Left lung (tissue), 10 donors: Measurements from ENCODE around the gene GIPR. TPM values are rescaled to one million over a fixed set of nuclear protein-coding genes. Genes with fewer than 3 reads are reported as not detected.
"Not testable (repeated sequence)": the region's sequence is repeated elsewhere in the genome, so short reads cannot be mapped to it uniquely, and the experiment has no call there.

ENCODE experiments used
- ATAC-seq: fragments of 200-7000 bp; cut with Tn5 transposase; one replicate; pipeline ENCODE4 v1.9.1; 2020; ENCODE audit warnings: moderate library complexity
- DNase-seq, 4 donors: peaks; one replicate each; pipeline ENCODE4 v3.0.0-alpha.2; 2013 to 2020
- H3K27ac ChIP-seq, 2 donors: fragments of 200-600 bp; sonication (generic) in 1 of 2; one replicate each; pipeline versions ENCODE4 v1.5.0 to v1.8.0; 2020 to 2021
- H3K27me3 ChIP-seq, 2 donors: fragments of 200-600 bp; sonication (generic) in 1 of 2; one replicate each; pipeline versions ENCODE4 v1.5.0 to v1.8.0; 2020 to 2021
- H3K36me3 ChIP-seq, 2 donors: fragments of 200-600 bp; sonication (generic) in 1 of 2; one replicate each; pipeline versions ENCODE4 v1.5.0 to v1.8.0; 2020 to 2021
- H3K4me1 ChIP-seq, 2 donors: fragments of 200-600 bp; one replicate each; pipeline ENCODE4 v1.8.0; 2021
- H3K4me3 ChIP-seq, 2 donors: fragments of 200-600 bp; sonication (generic) in 1 of 2; one replicate each; pipeline versions ENCODE4 v1.5.0 to v1.8.0; 2020 to 2021; ENCODE audit warnings: mild to moderate bottlenecking in 1 of 2
- H3K9me3 ChIP-seq, 2 donors: fragments of 200-600 bp; sonication (generic) in 1 of 2; one replicate each; pipeline versions ENCODE4 v1.5.0 to v1.8.0; 2020 to 2021
- intact Hi-C, 2 donors: fragments of 100-400 bp; cut with DNase I; formaldehyde crosslinking; loops; one replicate each; pipeline versions ENCODE4 v1.11.2 to v1.14.2; 2022
- polyA plus RNA-seq, 6 donors: library from polyadenylated mRNA; unstranded; fragments of 120-200 nt; gene quantifications; one replicate each; pipeline ENCODE4 v1.2.1, GENCODE V29; 2013; ENCODE audit not compliant: insufficient read length in 6 of 6
- total RNA-seq, 2 donors: library from RNA; stranded (reverse); fragmentation: NEBNext Ultra II Directional; extraction: Animal tissue kit (Norgen Biotek cat#: 25700); gene quantifications; one replicate each; pipeline ENCODE4 v1.2.1, GENCODE V29; 2021
- TF ChIP-seq, protein P1 (sequence below), 2 donors: fragments of 200-600 bp; sonication (generic) in 1 of 2; IDR thresholded peaks; one replicate each; pipeline versions ENCODE4 v1.5.0 to v1.8.0; 2021; ENCODE audit warnings: antibody characterized with exemption in 2 of 2
- donor health status: DM: no; HTN: yes; CAD: no.
- donor health status: DM: no; HTN: no; CAD: no.

Gene GIPR
- total and polyA plus RNA-seq, 8 donors: 2.8 to 9.7 (median 5.3) TPM

DNA sequence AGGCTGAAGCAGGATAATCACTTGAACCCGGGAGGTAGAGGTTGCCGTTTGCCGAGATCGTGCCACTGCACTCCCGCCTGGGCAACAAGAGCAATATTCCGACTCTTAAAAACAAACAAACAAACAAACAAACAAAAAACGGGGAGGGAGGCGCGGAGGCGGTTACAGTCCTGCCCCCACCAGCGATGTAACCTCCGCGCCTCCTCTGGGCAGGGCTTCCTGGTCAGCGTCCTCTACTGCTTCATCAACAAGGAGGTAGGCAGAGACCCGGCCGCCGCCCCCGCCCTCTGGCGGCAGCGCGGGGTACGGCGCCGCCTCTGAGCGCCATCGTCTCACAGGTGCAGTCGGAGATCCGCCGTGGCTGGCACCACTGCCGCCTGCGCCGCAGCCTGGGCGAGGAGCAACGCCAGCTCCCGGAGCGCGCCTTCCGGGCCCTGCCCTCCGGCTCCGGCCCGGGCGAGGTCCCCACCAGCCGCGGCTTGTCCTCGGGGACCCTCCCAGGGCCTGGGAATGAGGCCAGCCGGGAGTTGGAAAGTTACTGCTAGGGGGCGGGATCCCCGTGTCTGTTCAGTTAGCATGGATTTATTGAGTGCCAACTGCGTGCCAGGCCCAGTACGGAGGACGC is 13.5 kb downstream of the GIPR start:
- ATAC-seq (peak; percentile 84), DNase-seq (peak in 3 of 4 donors; percentile 82 to 99 (median 87))
- intact Hi-C loops: no loop called here
- Histone ChIP-seq H3K36me3 (peaks cover 0 to 31% of the 10 kb centered on the region in 2 donors), H3K27ac (peak overlapping the region; percentile 67 to 70), H3K4me3 (peak overlapping the region; percentile 24 to 34), H3K27me3 (peaks cover 17 to 33% of the 10 kb centered on the region in 2 donors), H3K4me1 (peaks cover 8 to 33% of the 10 kb centered on the region in 2 donors), H3K9me3 (no peaks in the 10 kb centered on the region)
- TF ChIP-seq, protein P1, sequence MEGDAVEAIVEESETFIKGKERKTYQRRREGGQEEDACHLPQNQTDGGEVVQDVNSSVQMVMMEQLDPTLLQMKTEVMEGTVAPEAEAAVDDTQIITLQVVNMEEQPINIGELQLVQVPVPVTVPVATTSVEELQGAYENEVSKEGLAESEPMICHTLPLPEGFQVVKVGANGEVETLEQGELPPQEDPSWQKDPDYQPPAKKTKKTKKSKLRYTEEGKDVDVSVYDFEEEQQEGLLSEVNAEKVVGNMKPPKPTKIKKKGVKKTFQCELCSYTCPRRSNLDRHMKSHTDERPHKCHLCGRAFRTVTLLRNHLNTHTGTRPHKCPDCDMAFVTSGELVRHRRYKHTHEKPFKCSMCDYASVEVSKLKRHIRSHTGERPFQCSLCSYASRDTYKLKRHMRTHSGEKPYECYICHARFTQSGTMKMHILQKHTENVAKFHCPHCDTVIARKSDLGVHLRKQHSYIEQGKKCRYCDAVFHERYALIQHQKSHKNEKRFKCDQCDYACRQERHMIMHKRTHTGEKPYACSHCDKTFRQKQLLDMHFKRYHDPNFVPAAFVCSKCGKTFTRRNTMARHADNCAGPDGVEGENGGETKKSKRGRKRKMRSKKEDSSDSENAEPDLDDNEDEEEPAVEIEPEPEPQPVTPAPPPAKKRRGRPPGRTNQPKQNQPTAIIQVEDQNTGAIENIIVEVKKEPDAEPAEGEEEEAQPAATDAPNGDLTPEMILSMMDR (IDR thresholded peaks at IDR 0.05): peak; percentile 98

DNA sequence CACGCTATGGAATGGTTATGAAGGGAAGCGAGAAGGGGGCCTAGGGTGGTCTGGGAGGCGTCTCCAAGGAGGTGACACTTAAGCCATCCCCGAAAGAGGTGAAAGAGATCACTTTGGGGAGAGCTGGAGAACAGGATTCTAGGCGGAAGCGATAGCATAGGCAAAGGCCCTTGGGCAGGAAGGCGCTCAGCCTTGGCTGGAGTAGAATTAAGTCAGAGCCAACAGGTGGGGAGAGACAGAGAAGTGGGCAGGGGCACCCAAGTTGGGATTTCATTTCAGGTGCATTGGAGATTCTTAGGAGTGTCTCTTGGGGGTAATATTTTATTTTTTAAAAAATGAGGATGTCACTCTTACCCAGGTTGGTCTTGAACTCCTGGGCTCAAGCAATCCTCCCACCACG is 14.1 kb downstream of the GIPR start:
- Histone ChIP-seq H3K4me3 (no peak overlapping the region), H3K27ac (peak overlapping the region; percentile 67 to 70)
- intact Hi-C loops: no loop called here

DNA sequence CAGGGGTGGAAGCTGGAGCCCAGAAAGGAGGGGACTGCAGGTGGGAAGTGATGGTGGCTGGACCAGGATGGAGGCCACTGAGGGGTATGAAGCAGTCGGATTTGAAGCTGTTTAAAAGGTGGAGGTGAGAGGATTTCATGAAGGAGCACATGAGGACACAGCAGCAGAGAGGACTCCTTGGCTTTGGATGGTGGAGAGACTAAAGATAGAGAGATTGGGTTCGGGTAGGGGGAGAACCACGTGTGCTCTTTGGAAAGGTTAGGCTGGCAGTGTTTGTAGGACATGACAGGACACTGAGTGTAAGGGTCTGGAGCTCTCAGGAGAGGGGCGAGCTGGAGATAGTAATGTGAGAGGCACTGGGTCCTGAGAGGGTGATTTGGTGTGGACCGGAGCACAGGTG is 14.9 kb downstream of the GIPR start:
- Histone ChIP-seq H3K27me3 (peaks cover 4 to 19% of the 10 kb centered on the region in 2 donors), H3K36me3 (peaks cover 0 to 45% of the 10 kb centered on the region in 2 donors), H3K4me1 (peaks cover 2 to 19% of the 10 kb centered on the region in 2 donors), H3K27ac (no peak overlapping the region), H3K9me3 (no peaks in the 10 kb centered on the region), H3K4me3 (no peak overlapping the region)
- no peak for DNase-seq
- no peak for ATAC-seq
- TF ChIP-seq, protein P1 (IDR thresholded peaks at IDR 0.05): no peak
- intact Hi-C loops: no loop called here

More for the DNA sequence above, 14.1 kb downstream of the GIPR start:
- TF ChIP-seq, protein P1 (IDR thresholded peaks at IDR 0.05): no peak
- ATAC-seq (no peak), DNase-seq (no peak)
- peaks cover 0 to 37% of the 10 kb centered on the region in 2 donors for H3K36me3 ChIP-seq
- H3K27me3 ChIP-seq: peaks cover 11 to 27% of the 10 kb centered on the region in 2 donors
- no peaks in the 10 kb centered on the region for H3K9me3 ChIP-seq
- peaks cover 8 to 26% of the 10 kb centered on the region in 2 donors for H3K4me1 ChIP-seq

DNA sequence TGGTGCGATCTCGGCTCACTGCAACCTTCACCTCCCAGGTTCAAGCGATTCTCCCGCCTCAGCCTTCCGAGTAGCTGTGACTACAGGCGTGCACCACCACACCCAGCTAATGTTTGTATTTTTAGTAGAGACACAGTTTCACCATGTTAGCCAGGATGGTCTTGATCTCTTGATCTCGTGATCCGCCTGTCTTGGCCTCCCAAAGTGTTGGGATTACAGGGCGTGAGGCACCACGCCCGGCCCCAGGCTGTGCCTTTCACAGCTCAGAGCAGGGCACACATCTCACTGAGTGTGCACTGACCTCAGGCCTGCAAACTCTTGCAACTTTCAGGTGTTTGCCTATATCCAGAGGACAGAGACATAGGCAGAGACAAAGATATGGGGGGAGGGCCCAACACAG is 17.0 kb downstream of the GIPR start:
- H3K27ac ChIP-seq, H3K9me3 ChIP-seq, intact Hi-C loops, H3K27me3 ChIP-seq, ATAC-seq, DNase-seq, H3K4me3 ChIP-seq: not testable (repeated sequence)
- Histone ChIP-seq H3K36me3 (peaks cover 0 to 52% of the 10 kb centered on the region in 2 donors), H3K4me1 (peaks cover 0 to 12% of the 10 kb centered on the region in 2 donors)

DNA sequence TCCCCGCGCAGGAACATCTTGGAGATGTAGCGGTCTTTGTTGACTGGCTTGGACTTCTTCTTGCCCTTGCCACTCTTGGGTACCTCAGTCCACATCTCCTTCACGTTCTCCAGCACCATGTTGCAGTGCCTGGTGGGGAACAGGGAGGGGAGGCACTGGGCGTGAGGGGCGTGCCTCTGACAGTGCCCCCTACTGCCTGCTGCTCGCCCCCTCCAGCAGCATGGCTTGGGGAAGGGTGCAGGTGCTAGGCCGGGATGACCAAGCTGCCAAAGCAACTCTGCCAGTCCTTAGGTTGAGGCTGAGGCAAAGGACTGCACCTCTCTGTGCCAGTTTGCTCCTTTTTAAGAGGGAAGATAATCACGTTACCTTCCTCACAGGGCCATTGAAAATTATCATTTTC is 19.6 kb downstream of the GIPR start:
- no peaks in the 10 kb centered on the region for H3K27me3 ChIP-seq
- H3K4me3 ChIP-seq: no peak overlapping the region
- no peak for ATAC-seq
- TF ChIP-seq, protein P1 (IDR thresholded peaks at IDR 0.05): no peak
- no peaks in the 10 kb centered on the region for H3K9me3 ChIP-seq
- H3K27ac ChIP-seq: no peak overlapping the region
- intact Hi-C loops: no loop called here
- H3K36me3 ChIP-seq: peaks cover 0 to 52% of the 10 kb centered on the region in 2 donors
- H3K4me1 ChIP-seq: peaks cover 6 to 12% of the 10 kb centered on the region in 2 donors
- no peak for DNase-seq
